Measurements from ENCODE around the gene ZNF467. TPM values are rescaled to one million over a fixed set of nuclear protein-coding genes. Genes with fewer than 3 reads are reported as not detected.

Gene ZNF467
- total RNA-seq (2022; extraction: Qiagen RNA extraction) = 0.88 to 1.6 TPM (median 1.5 TPM) in 5 replicates

DNA sequence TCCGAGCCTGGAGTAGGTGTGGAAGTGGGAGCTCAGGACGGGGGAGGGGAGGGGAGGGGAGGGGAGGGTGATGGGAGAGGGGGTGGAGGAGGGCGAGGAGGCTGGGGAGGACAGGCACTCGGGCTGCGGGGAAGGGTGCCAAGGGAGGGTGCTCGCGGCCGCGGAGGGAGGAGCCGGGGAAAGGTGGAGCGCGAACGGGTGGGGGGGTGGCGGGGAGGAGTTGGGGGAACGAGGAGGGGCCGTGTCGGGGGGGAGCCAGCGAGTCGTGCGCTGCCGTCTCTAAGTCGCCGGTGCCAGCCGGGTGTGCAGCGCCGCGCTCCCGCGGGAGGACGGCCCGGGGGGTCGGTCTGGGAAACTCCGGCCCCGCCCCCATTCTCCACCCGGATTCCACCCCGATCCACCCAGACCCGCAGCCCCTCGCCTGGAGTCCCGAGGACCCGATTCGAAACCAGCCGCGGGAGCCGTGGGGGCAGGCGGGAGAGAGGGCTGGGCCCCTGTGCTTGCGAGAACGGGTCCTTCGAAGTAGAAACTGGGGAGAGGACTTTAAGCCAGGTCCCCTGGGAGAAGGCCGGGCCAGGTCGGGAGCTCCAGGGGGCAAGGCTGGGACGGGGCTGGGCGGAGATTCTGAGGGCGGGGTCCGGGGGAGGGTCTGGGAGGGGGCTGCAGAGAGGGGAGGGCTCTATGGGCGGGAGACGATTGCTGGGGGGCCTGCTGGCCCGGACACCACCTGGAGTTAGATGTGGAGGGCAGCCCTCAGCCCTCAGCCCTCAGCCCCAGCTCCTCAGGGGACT lies at the start of gene ZNF467:
Gene ZNF467, minus strand, starts transcription at position 143 of the 791 bp plus-strand sequence. CDS start 2,556 bp downstream, outside the sequence.

Other genes with a start within 250 kb of the ZNF467 start
- gene ZNF862, start 64.8 kb upstream of the ZNF467 start, total RNA-seq (2022; extraction: Qiagen RNA extraction) = 2.2 to 4.1 TPM (median 2.8 TPM) in 5 replicates
- 46.9 to 68.8 TPM (median 61.9 TPM) in 5 replicates for gene ATP6V0E2, start 100.4 kb upstream of the ZNF467 start, total RNA-seq (2022; extraction: Qiagen RNA extraction)